CD14-positive monocyte (primary cell): ENCODE measurements around the gene CFAP299. TPM values are rescaled to one million over a fixed set of nuclear protein-coding genes. Genes with fewer than 3 reads are reported as not detected.

ENCODE experiments used
- DNase-seq, 3 donors: peaks; one replicate each; pipeline ENCODE4 v3.0.0-alpha.2; 2011 to 2022
- H2AFZ ChIP-seq: 2 replicates; pipeline ENCODE4 v1.6.0; 2012; ENCODE audit warnings: mild to moderate bottlenecking, low read depth, low read length, inconsistent platforms; ENCODE audit not compliant: insufficient read depth, poor library complexity, severe bottlenecking
- H3K27ac ChIP-seq, 2 donors: 1 replicate in 1 of 2; 2 replicates in 1 of 2; pipeline ENCODE4 v1.5.1; 2012 to 2013; ENCODE audit warnings: low read length in 2 of 2, control low read depth in 1 of 2, inconsistent platforms in 1 of 2, low read depth in 1 of 2, mild to moderate bottlenecking in 1 of 2
- H3K27me3 ChIP-seq, 2 donors: one replicate each; pipeline versions ENCODE4 v1.6.0 to v1.6.1; 2011 to 2013; ENCODE audit warnings: low read length in 2 of 2; ENCODE audit not compliant: control insufficient read depth in 2 of 2, insufficient read depth in 2 of 2
- H3K36me3 ChIP-seq, 2 donors: replicated peaks in 1 of 2; 1 replicate in 1 of 2; 2 replicates in 1 of 2; pipeline versions ENCODE4 v1.5.1 to v1.6.1; 2012 to 2013; ENCODE audit warnings: low read length in 2 of 2, control low read depth in 1 of 2, inconsistent platforms in 1 of 2, mild to moderate bottlenecking in 1 of 2; ENCODE audit not compliant: insufficient read depth in 2 of 2, control insufficient read depth in 1 of 2
- H3K4me1 ChIP-seq, 2 donors: 1 replicate in 1 of 2; 2 replicates in 1 of 2; pipeline versions ENCODE4 v1.5.1 to v1.6.1; 2012 to 2013; ENCODE audit warnings: low read length in 2 of 2, control low read depth in 1 of 2, inconsistent platforms in 1 of 2, mild to moderate bottlenecking in 1 of 2, moderate library complexity in 1 of 2; ENCODE audit not compliant: insufficient read depth in 2 of 2, control insufficient read depth in 1 of 2
- H3K4me2 ChIP-seq: replicated peaks from 2 replicates; pipeline ENCODE3; 2012; ENCODE audit warnings: low read length, moderate library complexity, mild to moderate bottlenecking; ENCODE audit not compliant: poor library complexity, severe bottlenecking; ENCODE audit errors: extremely low read depth
- H3K4me3 ChIP-seq, 3 experiments: fragments of 200-600 bp in 1 of 3; sonication (generic) in 1 of 3; replicated peaks in 1 of 3; 1 replicate in 2 of 3; 2 replicates in 1 of 3; pipeline ENCODE4 v1.5.1; 2011 to 2013; ENCODE audit warnings: low read length in 3 of 3, mild to moderate bottlenecking in 3 of 3, control low read depth in 2 of 3, low read depth in 2 of 3, inconsistent platforms in 1 of 3, moderate library complexity in 1 of 3
- H3K79me2 ChIP-seq: 2 replicates; pipeline ENCODE4 v1.6.0; 2012; ENCODE audit warnings: mild to moderate bottlenecking, control low read depth, inconsistent platforms, low read length, moderate library complexity; ENCODE audit not compliant: insufficient read depth
- H3K9ac ChIP-seq: 2 replicates; pipeline ENCODE4 v1.6.0; 2017; ENCODE audit warnings: low read length, mild to moderate bottlenecking; ENCODE audit not compliant: insufficient read depth, poor library complexity, severe bottlenecking
- H3K9me3 ChIP-seq, 2 donors: replicated peaks in 1 of 2; 1 replicate in 1 of 2; 2 replicates in 1 of 2; pipeline versions ENCODE4 v1.5.1 to v1.6.1; 2012 to 2013; ENCODE audit warnings: low read length in 2 of 2, control low read depth in 1 of 2; ENCODE audit not compliant: control insufficient read depth in 1 of 2, insufficient read depth in 1 of 2
- H4K20me1 ChIP-seq: 2 replicates; pipeline ENCODE4 v1.6.0; 2012; ENCODE audit warnings: mild to moderate bottlenecking, low read length, control low read depth, moderate library complexity; ENCODE audit not compliant: insufficient read depth
- H3K27ac Mint-ChIP-seq, 7 donors: one replicate each; pipeline ENCODE4 v1.8.0; 2020; ENCODE audit warnings: mild to moderate bottlenecking in 7 of 7, mixed read lengths in 7 of 7, moderate library complexity in 6 of 7, inconsistent platforms in 2 of 7
- H3K27me3 Mint-ChIP-seq, 3 donors: one replicate each; pipeline ENCODE4 v1.8.0; 2021 to 2022; ENCODE audit warnings: low read depth in 3 of 3, mild to moderate bottlenecking in 3 of 3, mixed read lengths in 3 of 3, moderate library complexity in 3 of 3, inconsistent platforms in 1 of 3
- H3K36me3 Mint-ChIP-seq, 2 donors: one replicate each; pipeline ENCODE4 v1.8.0; 2020; ENCODE audit warnings: mixed read lengths in 2 of 2, inconsistent platforms in 1 of 2, mild to moderate bottlenecking in 1 of 2
- H3K4me1 Mint-ChIP-seq: one replicate; pipeline ENCODE4 v1.8.0; 2020; ENCODE audit warnings: mild to moderate bottlenecking, mixed read lengths
- H3K4me3 Mint-ChIP-seq, 2 donors: one replicate each; pipeline ENCODE4 v1.8.0; 2020; ENCODE audit warnings: mild to moderate bottlenecking in 2 of 2, mixed read lengths in 2 of 2, moderate library complexity in 1 of 2
- H3K9me3 Mint-ChIP-seq, 7 donors: one replicate each; pipeline ENCODE4 v1.8.0; 2020 to 2022; ENCODE audit warnings: mixed read lengths in 7 of 7, mild to moderate bottlenecking in 6 of 7, moderate library complexity in 6 of 7, inconsistent platforms in 2 of 7
- CTCF ChIP-seq: fragments of 200-600 bp; IDR thresholded peaks from one replicate; pipeline ENCODE4 v1.8.0; 2022; ENCODE audit warnings: antibody characterized with exemption, mild to moderate bottlenecking
- WGBS: methylation state at CpG from one replicate; pipeline ENCODE4 v1.1.5; 2013; ENCODE audit warnings: missing lambda C conversion rate; ENCODE audit not compliant: insufficient coverage; 5-methylcytosine and 5-hydroxymethylcytosine counted together
- intact Hi-C, 2 donors: fragments of 100-400 bp; cut with micrococcal nuclease; formaldehyde crosslinking; loops; one replicate each; pipeline versions ENCODE4 v1.15.0 to v1.15.1; 2023
- polyA plus RNA-seq, 3 donors: library from polyadenylated mRNA; depleted of rRNA in 1 of 3; unstranded in 2 of 3; stranded (reverse) in 1 of 3; fragments of 300-500 nt in 2 of 3; fragments of >200 nt in 1 of 3; fragmentation: Illumina TruSeq in 2 of 3; gene quantifications; 1 replicate in 2 of 3; 2 replicates in 1 of 3; pipeline ENCODE4 v1.2.3, GENCODE V29; 2012 to 2021

CFAP299 gene
- polyA plus RNA-seq, 3 donors = not detected

- no peak overlapping the region for H3K9ac ChIP-seq
- H3K27ac Mint-ChIP-seq = no peak overlapping the region
- no peaks in the 10 kb centered on the region for H3K36me3 Mint-ChIP-seq
- H3K79me2 ChIP-seq = no peaks in the 10 kb centered on the region
- H4K20me1 ChIP-seq = no peaks in the 10 kb centered on the region
- no peak for DNase-seq
- H3K27me3 ChIP-seq = no peaks in the 10 kb centered on the region
- no peak overlapping the region for H3K4me3 ChIP-seq
- H3K4me1 ChIP-seq = no peaks in the 10 kb centered on the region
- no peak overlapping the region for H2AFZ ChIP-seq
- H3K9me3 Mint-ChIP-seq = no peaks in the 10 kb centered on the region
- H3K4me2 ChIP-seq = no peak overlapping the region
- no peaks in the 10 kb centered on the region for H3K4me1 Mint-ChIP-seq
- H3K27me3 Mint-ChIP-seq = no peaks in the 10 kb centered on the region
- 95% methylated on average over 2 of the region's 3 CpGs for WGBS
- H3K4me3 Mint-ChIP-seq = no peak overlapping the region
- intact Hi-C loops = no loop called here
- H3K27ac ChIP-seq = no peak overlapping the region
- H3K36me3 ChIP-seq = no peaks in the 10 kb centered on the region
- no peak for TF ChIP-seq CTCF
- no peaks in the 10 kb centered on the region for H3K9me3 ChIP-seq
Measured at GRCh38 chr4:80927420-80927819, 591.9 kb downstream of the CFAP299 start.

DNA sequence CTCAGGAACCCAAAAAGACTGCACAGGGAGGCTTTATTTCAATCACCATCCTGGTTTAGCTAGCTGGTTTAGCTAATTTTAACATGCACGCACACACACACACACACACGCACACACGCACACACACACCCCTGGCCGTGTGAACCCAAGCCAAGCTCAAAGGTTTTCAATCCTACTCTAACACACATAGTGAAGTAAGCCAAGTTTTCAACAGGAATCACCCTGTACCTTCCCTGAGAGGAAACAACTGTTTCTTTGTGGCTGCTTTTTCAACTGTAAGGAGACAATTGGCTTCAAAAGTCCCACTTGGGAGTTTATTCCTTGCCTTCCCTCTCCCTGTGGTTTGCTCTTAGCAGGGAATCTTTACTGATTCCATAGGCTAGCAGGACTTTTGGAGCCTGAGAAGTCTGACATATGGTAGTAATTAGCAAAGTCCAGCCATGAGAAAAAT lies 596.1 kb downstream of the CFAP299 start:
- no peak overlapping the region for H3K27ac ChIP-seq
- H3K27me3 ChIP-seq = no peaks in the 10 kb centered on the region
- no peaks in the 10 kb centered on the region for H3K27me3 Mint-ChIP-seq
- no peak overlapping the region for H3K27ac Mint-ChIP-seq
- DNase-seq = no peak
- no peaks in the 10 kb centered on the region for H3K36me3 ChIP-seq
- H3K79me2 ChIP-seq = no peaks in the 10 kb centered on the region
- H3K4me2 ChIP-seq = no peak overlapping the region
- no peak overlapping the region for H3K4me3 ChIP-seq
- no peaks in the 10 kb centered on the region for H3K4me1 ChIP-seq
- H3K36me3 Mint-ChIP-seq = no peaks in the 10 kb centered on the region
- H3K9me3 ChIP-seq = no peaks in the 10 kb centered on the region
- no peak overlapping the region for H3K9ac ChIP-seq
- no peak for TF ChIP-seq CTCF
- peaks cover 0 to 2% (median 0%) of the 10 kb centered on the region in 7 donors for H3K9me3 Mint-ChIP-seq
- WGBS = 70% methylated on average over 4 of the region's 4 CpGs
- no peak overlapping the region for H3K4me3 Mint-ChIP-seq
- H4K20me1 ChIP-seq = no peaks in the 10 kb centered on the region
- H3K4me1 Mint-ChIP-seq = no peaks in the 10 kb centered on the region
- intact Hi-C loops = no loop called here
- no peak overlapping the region for H2AFZ ChIP-seq
